ENCODE measurements around the gene STX18.

DNA sequence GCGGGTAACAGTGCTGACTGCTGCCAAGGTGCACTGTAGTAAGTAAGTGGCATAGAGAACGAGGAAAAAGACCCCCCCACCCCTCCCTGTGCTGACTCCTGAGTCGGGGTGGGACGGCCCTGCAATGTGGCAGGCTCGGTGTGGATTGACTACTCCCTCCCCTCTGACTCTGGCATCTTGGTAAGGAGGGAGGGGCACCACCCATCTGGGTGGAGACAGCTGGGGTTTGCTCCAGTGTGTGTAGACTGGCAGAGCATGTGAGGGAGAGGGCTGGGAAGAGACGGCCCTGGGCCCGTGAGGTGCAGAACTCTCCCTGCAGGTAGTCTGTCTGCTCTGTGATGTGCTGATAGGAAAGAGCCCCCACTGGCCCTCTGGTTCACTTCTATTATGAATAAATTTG lies 124.0 kb downstream of the STX18 start:
- TF ChIP-seq, protein P1, sequence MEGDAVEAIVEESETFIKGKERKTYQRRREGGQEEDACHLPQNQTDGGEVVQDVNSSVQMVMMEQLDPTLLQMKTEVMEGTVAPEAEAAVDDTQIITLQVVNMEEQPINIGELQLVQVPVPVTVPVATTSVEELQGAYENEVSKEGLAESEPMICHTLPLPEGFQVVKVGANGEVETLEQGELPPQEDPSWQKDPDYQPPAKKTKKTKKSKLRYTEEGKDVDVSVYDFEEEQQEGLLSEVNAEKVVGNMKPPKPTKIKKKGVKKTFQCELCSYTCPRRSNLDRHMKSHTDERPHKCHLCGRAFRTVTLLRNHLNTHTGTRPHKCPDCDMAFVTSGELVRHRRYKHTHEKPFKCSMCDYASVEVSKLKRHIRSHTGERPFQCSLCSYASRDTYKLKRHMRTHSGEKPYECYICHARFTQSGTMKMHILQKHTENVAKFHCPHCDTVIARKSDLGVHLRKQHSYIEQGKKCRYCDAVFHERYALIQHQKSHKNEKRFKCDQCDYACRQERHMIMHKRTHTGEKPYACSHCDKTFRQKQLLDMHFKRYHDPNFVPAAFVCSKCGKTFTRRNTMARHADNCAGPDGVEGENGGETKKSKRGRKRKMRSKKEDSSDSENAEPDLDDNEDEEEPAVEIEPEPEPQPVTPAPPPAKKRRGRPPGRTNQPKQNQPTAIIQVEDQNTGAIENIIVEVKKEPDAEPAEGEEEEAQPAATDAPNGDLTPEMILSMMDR (IDR thresholded peaks at IDR 0.05 in 2 of 3, conservative IDR thresholded peaks at IDR 0.05 in 1 of 3; ENCODE audit: control insufficient read depth in 2 of 3, extremely low read depth in 1 of 3, insufficient read depth in 1 of 3, low read depth in 3 of 3, low read length in 3 of 3), result no peak
- TF ChIP-seq, protein P2, sequence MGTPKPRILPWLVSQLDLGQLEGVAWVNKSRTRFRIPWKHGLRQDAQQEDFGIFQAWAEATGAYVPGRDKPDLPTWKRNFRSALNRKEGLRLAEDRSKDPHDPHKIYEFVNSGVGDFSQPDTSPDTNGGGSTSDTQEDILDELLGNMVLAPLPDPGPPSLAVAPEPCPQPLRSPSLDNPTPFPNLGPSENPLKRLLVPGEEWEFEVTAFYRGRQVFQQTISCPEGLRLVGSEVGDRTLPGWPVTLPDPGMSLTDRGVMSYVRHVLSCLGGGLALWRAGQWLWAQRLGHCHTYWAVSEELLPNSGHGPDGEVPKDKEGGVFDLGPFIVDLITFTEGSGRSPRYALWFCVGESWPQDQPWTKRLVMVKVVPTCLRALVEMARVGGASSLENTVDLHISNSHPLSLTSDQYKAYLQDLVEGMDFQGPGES (IDR thresholded peaks at IDR 0.05), result no peak
- no peak for TF ChIP-seq SUPT20H (IDR thresholded peaks at IDR 0.05; ENCODE audit: borderline replicate concordance, control insufficient read depth, low read depth, low read length)
- no peak for TF ChIP-seq TAF1 (IDR thresholded peaks at IDR 0.05; ENCODE audit: borderline replicate concordance, low read depth, low read length)
- no peak for TF ChIP-seq JUND (IDR thresholded peaks at IDR 0.05; ENCODE audit: low read depth, low read length)
- TF ChIP-seq, protein P3, sequence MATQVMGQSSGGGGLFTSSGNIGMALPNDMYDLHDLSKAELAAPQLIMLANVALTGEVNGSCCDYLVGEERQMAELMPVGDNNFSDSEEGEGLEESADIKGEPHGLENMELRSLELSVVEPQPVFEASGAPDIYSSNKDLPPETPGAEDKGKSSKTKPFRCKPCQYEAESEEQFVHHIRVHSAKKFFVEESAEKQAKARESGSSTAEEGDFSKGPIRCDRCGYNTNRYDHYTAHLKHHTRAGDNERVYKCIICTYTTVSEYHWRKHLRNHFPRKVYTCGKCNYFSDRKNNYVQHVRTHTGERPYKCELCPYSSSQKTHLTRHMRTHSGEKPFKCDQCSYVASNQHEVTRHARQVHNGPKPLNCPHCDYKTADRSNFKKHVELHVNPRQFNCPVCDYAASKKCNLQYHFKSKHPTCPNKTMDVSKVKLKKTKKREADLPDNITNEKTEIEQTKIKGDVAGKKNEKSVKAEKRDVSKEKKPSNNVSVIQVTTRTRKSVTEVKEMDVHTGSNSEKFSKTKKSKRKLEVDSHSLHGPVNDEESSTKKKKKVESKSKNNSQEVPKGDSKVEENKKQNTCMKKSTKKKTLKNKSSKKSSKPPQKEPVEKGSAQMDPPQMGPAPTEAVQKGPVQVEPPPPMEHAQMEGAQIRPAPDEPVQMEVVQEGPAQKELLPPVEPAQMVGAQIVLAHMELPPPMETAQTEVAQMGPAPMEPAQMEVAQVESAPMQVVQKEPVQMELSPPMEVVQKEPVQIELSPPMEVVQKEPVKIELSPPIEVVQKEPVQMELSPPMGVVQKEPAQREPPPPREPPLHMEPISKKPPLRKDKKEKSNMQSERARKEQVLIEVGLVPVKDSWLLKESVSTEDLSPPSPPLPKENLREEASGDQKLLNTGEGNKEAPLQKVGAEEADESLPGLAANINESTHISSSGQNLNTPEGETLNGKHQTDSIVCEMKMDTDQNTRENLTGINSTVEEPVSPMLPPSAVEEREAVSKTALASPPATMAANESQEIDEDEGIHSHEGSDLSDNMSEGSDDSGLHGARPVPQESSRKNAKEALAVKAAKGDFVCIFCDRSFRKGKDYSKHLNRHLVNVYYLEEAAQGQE (IDR thresholded peaks at IDR 0.05; ENCODE audit: low read depth, low read length), result no peak
- no peak for TF ChIP-seq EGR1 (IDR thresholded peaks at IDR 0.05; ENCODE audit: borderline replicate concordance in 1 of 2, low read depth in 2 of 2, low read length in 2 of 2)
- no peak for TF ChIP-seq DPF2 (IDR thresholded peaks at IDR 0.05)
- TF ChIP-seq, protein P4, sequence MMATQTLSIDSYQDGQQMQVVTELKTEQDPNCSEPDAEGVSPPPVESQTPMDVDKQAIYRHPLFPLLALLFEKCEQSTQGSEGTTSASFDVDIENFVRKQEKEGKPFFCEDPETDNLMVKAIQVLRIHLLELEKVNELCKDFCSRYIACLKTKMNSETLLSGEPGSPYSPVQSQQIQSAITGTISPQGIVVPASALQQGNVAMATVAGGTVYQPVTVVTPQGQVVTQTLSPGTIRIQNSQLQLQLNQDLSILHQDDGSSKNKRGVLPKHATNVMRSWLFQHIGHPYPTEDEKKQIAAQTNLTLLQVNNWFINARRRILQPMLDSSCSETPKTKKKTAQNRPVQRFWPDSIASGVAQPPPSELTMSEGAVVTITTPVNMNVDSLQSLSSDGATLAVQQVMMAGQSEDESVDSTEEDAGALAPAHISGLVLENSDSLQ (IDR thresholded peaks at IDR 0.05), result no peak
- TF ChIP-seq SMC3 (IDR thresholded peaks at IDR 0.05; ENCODE audit: borderline replicate concordance, low read length), result no peak
- TF ChIP-seq EED (IDR thresholded peaks at IDR 0.05; ENCODE audit: low read depth), result no peak
